Psoas muscle (tissue), 8 donors: ENCODE results near the gene SAMD11. TPM values are rescaled to one million over a fixed set of nuclear protein-coding genes. Genes with fewer than 3 reads are reported as not detected.

Experiments
- ATAC-seq, 4 donors: fragments of 200-7000 bp; cut with Tn5 transposase; one replicate each; pipeline ENCODE4 v1.9.1; 2020; ENCODE audit warnings: moderate library complexity in 3 of 4, mild to moderate bottlenecking in 2 of 4
- DNase-seq, 2 donors: peaks; one replicate each; pipeline ENCODE4 v3.0.0-alpha.2; 2020
- H3K27ac ChIP-seq: fragments of 200-600 bp; one replicate; pipeline ENCODE4 v1.8.0; 2022
- H3K27me3 ChIP-seq, 3 donors: fragments of 200-600 bp in 1 of 3; one replicate each; pipeline versions ENCODE4 v1.6.1 to v1.8.0; 2013 to 2022; ENCODE audit warnings: low read length in 2 of 3, mild to moderate bottlenecking in 2 of 3, moderate library complexity in 1 of 3; ENCODE audit not compliant: insufficient read depth in 3 of 3
- H3K36me3 ChIP-seq, 2 donors: fragments of 200-600 bp in 1 of 2; one replicate each; pipeline versions ENCODE4 v1.6.1 to v1.8.0; 2013 to 2022; ENCODE audit warnings: low read depth in 1 of 2, mild to moderate bottlenecking in 1 of 2, moderate library complexity in 1 of 2; ENCODE audit not compliant: insufficient read depth in 1 of 2
- H3K4me1 ChIP-seq: fragments of 200-600 bp; one replicate; pipeline ENCODE4 v1.8.0; 2022
- H3K4me3 ChIP-seq: fragments of 200-600 bp; one replicate; pipeline ENCODE4 v1.8.0; 2022; ENCODE audit warnings: mild to moderate bottlenecking
- H3K9me3 ChIP-seq: fragments of 200-600 bp; one replicate; pipeline ENCODE4 v1.8.0; 2022
- CTCF ChIP-seq: fragments of 200-600 bp; IDR thresholded peaks from one replicate; pipeline ENCODE4 v1.8.0; 2022; ENCODE audit warnings: antibody characterized with exemption
- WGBS, 3 donors: extraction: QIAGEN DNeasy Blood & Tissue Kit; methylation state at CpG; one replicate each; pipeline versions ENCODE4 v1.1.6 to v1.1.7; 2013; 5-methylcytosine and 5-hydroxymethylcytosine counted together
- intact Hi-C, 2 donors: fragments of 100-400 bp; cut with DNase I; formaldehyde crosslinking; loops; one replicate each; pipeline versions ENCODE4 v1.11.0 to v1.14.2; 2022
- polyA plus RNA-seq, 3 donors: library from polyadenylated mRNA; stranded (reverse); fragments of 200-250 nt; gene quantifications; one replicate each; pipeline ENCODE4 v1.2.3, GENCODE V29; 2013
- total RNA-seq, 4 donors: library from RNA; stranded (reverse); fragmentation: NEBNext Ultra II Directional in 2 of 4; extraction: Animal tissue kit (Norgen Biotek cat#: 25700) in 2 of 4; gene quantifications; one replicate each; pipeline versions ENCODE4 v1.2.1 to v1.2.4, GENCODE V29; 2021 to 2023
- donor health status: healthy with polysubstance abuse.
- donor health status: DM: no; HTN: no; CAD: no; lungs with moderate emphysema.
- donor health status: Bipolar disorder and iron deficiency.
- donor health status: healthy.
- donor health status: DM: yes; HTN: yes; CAD: no.
- donor health status: DM: no; HTN: no; CAD: no.
- donor health status: DM: no; HTN: no; CAD: no.
- donor health status: DM: yes; HTN: yes; CAD: no.

SAMD11 gene
- total and polyA plus RNA-seq, 7 donors = 0.28 to 6.9 (median 1.0) TPM; not detected in 1

- H3K36me3 ChIP-seq = no peaks in the 10 kb centered on the region
- intact Hi-C loops = no loop called here
- H3K27ac ChIP-seq = no peak overlapping the region
- no peak for TF ChIP-seq CTCF
- peaks cover 0 to 84% (median 10%) of the 10 kb centered on the region in 3 donors for H3K27me3 ChIP-seq
- 10 to 24% (median 15%) methylated on average over 10 of the region's 10 CpGs for WGBS, 3 donors
- ATAC-seq (no peak), DNase-seq (no peak)
- H3K4me1 ChIP-seq = peaks cover 8% of the 10 kb centered on the region
- H3K9me3 ChIP-seq = no peaks in the 10 kb centered on the region
- H3K4me3 ChIP-seq = no peak overlapping the region
These were observed 9.8 kb downstream of the SAMD11 start for GRCh38 chr1:933603-933940.

GRCh38 chr1:934991-935750 is 11.4 kb downstream of the SAMD11 start:
- H3K36me3 ChIP-seq = no peaks in the 10 kb centered on the region
- H3K4me1 ChIP-seq = peaks cover 13% of the 10 kb centered on the region
- DNase-seq (no peak), ATAC-seq (no peak)
- no peak overlapping the region for H3K4me3 ChIP-seq
- no peak overlapping the region for H3K27ac ChIP-seq
- 7% methylated on average over 36 to 37 of the region's 37 CpGs for WGBS, 3 donors
- intact Hi-C loops = no loop called here
- H3K27me3 ChIP-seq = peaks cover 0 to 85% (median 15%) of the 10 kb centered on the region in 3 donors
- TF ChIP-seq CTCF = no peak
- no peaks in the 10 kb centered on the region for H3K9me3 ChIP-seq

DNA sequence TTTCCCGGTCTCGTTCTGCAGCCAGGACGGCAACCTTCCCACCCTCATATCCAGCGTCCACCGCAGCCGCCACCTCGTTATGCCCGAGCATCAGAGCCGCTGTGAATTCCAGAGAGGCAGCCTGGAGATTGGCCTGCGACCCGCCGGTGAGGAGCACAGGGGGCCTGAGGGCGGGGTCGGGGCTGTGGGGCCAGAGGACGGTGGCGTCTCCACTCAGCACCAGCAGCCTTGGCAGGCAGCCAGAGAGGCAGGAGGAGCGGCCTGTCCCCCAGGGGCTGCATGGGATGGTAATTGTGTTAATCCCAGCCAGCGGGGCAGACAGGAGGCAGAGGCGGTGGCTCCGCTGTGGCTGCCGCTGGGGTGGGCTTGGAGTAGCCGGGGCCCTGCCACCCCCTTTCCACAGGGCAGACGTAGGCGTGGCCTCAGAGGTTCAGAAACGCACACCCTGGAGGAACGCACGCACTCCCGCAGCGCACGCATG is 12.1 kb downstream of the SAMD11 start:
- intact Hi-C loops = no loop called here
- ATAC-seq (no peak), DNase-seq (no peak)
- Histone ChIP-seq H3K27ac (no peak overlapping the region), H3K36me3 (no peaks in the 10 kb centered on the region), H3K4me1 (peaks cover 18% of the 10 kb centered on the region), H3K4me3 (no peak overlapping the region), H3K9me3 (no peaks in the 10 kb centered on the region), H3K27me3 (peaks cover 0 to 83% (median 19%) of the 10 kb centered on the region in 3 donors)
- no peak for TF ChIP-seq CTCF
- WGBS, 3 donors = 4 to 8% (median 6%) methylated on average over 25 to 30 of the region's 30 CpGs

- intact Hi-C loops = no loop called here
- no peaks in the 10 kb centered on the region for H3K9me3 ChIP-seq
- 60 to 72% (median 61%) methylated on average over 41 to 45 of the region's 45 CpGs for WGBS, 3 donors
- peaks cover 23% of the 10 kb centered on the region for H3K4me1 ChIP-seq
- no peak for DNase-seq
- H3K27me3 ChIP-seq = peaks cover 0 to 84% (median 27%) of the 10 kb centered on the region in 3 donors
- H3K27ac ChIP-seq = no peak overlapping the region
- no peak for TF ChIP-seq CTCF
- no peak for ATAC-seq
- no peak overlapping the region for H3K4me3 ChIP-seq
- H3K36me3 ChIP-seq = no peaks in the 10 kb centered on the region
These were observed 12.9 kb downstream of the SAMD11 start for GRCh38 chr1:936348-937264.
